DND-41 (cell line): Measurements from ENCODE around the gene APC2.

Experiments used
- EZH2 ChIP-seq: IDR thresholded peaks from 3 replicates; pipeline ENCODE4 v1.6.1; 2012; ENCODE audit warnings: borderline replicate concordance, low read depth, mild to moderate bottlenecking, moderate library complexity, low read length, inconsistent platforms; ENCODE audit not compliant: severe bottlenecking
- TF ChIP-seq, protein P1 (sequence below): IDR thresholded peaks from 2 replicates; pipeline ENCODE4 v1.5.1; 2012; ENCODE audit warnings: borderline replicate concordance, low read length, moderate library complexity, mild to moderate bottlenecking; ENCODE audit not compliant: poor library complexity, severe bottlenecking; ENCODE audit errors: extremely low read depth

DNA sequence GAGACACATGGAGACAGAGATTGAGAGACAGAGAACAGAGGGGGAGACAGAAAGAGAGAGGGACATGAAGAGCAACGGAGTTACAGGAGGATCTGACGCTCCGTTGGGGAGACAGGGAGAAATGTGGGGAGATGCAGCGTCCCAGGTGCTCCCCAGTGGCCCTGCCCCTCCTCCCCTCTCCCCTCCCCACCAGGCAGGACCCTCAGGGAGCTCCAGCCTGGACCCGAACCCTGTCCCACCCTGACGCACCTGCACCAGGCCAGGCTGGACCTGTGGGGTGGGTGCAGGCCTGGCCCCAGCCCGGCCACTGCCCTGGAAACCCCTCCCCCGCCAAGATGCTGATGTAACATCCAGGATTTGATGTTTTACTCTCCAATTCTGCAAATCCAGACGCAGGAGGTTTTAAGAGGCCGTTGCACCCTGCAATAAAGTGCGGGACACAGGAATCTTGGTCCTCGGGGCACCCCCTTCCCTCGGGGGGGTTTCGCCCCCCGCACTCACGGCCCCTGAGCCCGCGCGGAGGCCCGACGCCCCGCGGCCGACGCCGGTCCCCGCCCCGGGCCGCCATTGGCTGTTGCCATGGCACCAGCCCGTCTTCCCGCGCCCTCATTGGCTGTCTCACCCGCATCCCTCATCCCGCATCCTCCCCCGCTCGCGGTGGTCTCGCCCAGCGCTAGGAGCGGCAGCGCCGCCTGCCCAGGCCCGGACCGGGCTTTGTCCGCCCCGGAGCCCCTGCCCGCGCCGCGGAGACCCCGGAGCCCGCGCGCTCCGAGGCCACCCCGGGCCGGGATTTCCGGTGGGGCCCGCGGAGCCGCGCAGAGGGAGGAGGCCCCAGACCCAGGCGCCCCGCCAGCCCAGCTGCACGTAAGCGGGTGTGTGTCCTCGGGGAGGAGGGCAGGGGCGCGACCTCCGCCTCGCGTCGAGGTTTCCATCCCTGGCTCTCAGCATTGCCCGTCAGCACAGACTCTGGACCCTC, at the start of gene APC2:
- no peak for TF ChIP-seq EZH2
- TF ChIP-seq, protein P1, sequence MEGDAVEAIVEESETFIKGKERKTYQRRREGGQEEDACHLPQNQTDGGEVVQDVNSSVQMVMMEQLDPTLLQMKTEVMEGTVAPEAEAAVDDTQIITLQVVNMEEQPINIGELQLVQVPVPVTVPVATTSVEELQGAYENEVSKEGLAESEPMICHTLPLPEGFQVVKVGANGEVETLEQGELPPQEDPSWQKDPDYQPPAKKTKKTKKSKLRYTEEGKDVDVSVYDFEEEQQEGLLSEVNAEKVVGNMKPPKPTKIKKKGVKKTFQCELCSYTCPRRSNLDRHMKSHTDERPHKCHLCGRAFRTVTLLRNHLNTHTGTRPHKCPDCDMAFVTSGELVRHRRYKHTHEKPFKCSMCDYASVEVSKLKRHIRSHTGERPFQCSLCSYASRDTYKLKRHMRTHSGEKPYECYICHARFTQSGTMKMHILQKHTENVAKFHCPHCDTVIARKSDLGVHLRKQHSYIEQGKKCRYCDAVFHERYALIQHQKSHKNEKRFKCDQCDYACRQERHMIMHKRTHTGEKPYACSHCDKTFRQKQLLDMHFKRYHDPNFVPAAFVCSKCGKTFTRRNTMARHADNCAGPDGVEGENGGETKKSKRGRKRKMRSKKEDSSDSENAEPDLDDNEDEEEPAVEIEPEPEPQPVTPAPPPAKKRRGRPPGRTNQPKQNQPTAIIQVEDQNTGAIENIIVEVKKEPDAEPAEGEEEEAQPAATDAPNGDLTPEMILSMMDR, result no peak
